Measurements from ENCODE around the gene ZNF200. TPM values are rescaled to one million over a fixed set of nuclear protein-coding genes. Genes with fewer than 3 reads are reported as not detected.
A peak's percentile ranks its signal among the peaks of the same experiment; 100 is the strongest.

The ZNF200 gene
- total and polyA plus RNA-seq, 2 donors (not counting 3 experiments of a cell fraction or from before 2014, with no cell fraction given), result 2.8 to 10.0 TPM

DNA sequence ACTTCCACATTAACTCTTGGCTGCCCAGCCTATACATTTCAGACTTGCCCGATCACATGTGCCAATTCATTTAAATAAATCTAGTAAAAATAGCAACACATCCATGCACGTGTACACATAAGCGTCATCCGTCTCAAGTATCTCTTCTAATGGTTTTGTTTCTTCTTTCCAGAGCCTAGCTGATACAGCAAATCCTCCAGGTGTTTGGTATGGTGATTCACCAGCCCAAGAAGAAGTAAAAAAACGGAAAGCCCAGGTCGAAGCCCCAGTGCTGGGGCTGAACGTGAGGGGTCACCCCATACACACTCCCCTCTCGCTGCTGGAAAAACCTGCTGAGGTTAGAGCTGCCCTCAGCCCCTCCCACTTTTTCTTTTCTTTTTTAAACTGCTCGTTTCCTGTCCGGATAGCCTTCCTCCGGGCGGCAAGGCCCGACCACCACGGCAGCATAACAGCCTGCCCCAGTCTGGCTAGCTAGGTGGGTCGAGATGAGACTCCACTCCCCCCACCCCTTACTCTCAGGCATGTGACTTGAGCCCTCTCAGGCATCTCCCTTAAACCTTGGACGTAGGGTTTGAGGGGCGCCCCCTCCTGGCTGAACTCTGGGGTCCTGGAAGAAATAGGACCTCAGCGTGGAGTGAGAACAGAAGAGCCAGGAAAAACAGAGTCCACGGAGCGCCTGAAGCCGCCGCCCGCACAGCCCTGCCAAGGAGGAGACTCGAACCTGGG, 60.9 kb downstream of the ZNF200 start:
- Histone ChIP-seq H2AFZ (ENCODE audit: low read depth, low read length) (peak overlapping the region; percentile 33), H3K4me2 (ENCODE audit: insufficient read depth, low read length) (peak overlapping the region; percentile 43), H3K27ac (ENCODE audit: insufficient read depth, low read depth, low read length) (no peak overlapping the region), H3K9me3 (replicated peaks; ENCODE audit: control insufficient read depth, insufficient read depth, low read length) (no peaks in the 10 kb centered on the region), H3K36me3 (ENCODE audit: control insufficient read depth in 2 of 2, extremely low read depth in 1 of 2, insufficient read depth in 2 of 2, low read length in 2 of 2) (no peaks in the 10 kb centered on the region), H3K9me1 (replicated peaks; ENCODE audit: control insufficient read depth, extremely low read depth, insufficient read depth, low read length) (no peaks in the 10 kb centered on the region), H3K4me1 (ENCODE audit: control insufficient read depth, extremely low read depth, insufficient read depth, low read length) (peaks cover 22% of the 10 kb centered on the region), H3K27me3 (ENCODE audit: control insufficient read depth in 2 of 2, insufficient read depth in 2 of 2, low read length in 2 of 2) (peaks cover 27 to 31% of the 10 kb centered on the region in 2 experiments), H3K9ac (replicated peaks; ENCODE audit: extremely low read depth, insufficient read depth, low read length) (no peak overlapping the region), H3K4me3 (replicated peaks in 1 of 3; ENCODE audit: insufficient read depth in 1 of 3, low read depth in 1 of 3, low read length in 3 of 3) (no peak overlapping the region), H4K20me1 (replicated peaks; ENCODE audit: control insufficient read depth, extremely low read depth, insufficient read depth, low read length) (no peaks in the 10 kb centered on the region), H3K79me2 (ENCODE audit: control insufficient read depth, insufficient read depth, low read length) (no peaks in the 10 kb centered on the region)
- POLR2A ChIA-PET, result no interaction called here
- DNase-seq (ENCODE audit: low read depth, low spot score), result no peak
- TF ChIP-seq GATA2 (IDR thresholded peaks at IDR 0.05; ENCODE audit: insufficient read depth, insufficient read length, low read depth, low read length) (no peak), MYC (IDR thresholded peaks at IDR 0.05; ENCODE audit: low read depth, low read length) (no peak), POLR2AphosphoS5 (IDR thresholded peaks at IDR 0.05; ENCODE audit: insufficient read depth, low read depth, low read length) (no peak), FOS (IDR thresholded peaks at IDR 0.05; ENCODE audit: borderline replicate concordance, insufficient read depth, low read length) (no peak), POLR2A (IDR thresholded peaks at IDR 0.05; ENCODE audit: low read depth, low read length) (no peak), JUN (IDR thresholded peaks at IDR 0.05; ENCODE audit: borderline replicate concordance, insufficient read depth, insufficient read length, low read depth) (no peak)
- TF ChIP-seq, protein P1, sequence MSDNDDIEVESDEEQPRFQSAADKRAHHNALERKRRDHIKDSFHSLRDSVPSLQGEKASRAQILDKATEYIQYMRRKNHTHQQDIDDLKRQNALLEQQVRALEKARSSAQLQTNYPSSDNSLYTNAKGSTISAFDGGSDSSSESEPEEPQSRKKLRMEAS (IDR thresholded peaks at IDR 0.05; ENCODE audit: insufficient read depth, insufficient read length), result no peak
- TF ChIP-seq, protein P2, sequence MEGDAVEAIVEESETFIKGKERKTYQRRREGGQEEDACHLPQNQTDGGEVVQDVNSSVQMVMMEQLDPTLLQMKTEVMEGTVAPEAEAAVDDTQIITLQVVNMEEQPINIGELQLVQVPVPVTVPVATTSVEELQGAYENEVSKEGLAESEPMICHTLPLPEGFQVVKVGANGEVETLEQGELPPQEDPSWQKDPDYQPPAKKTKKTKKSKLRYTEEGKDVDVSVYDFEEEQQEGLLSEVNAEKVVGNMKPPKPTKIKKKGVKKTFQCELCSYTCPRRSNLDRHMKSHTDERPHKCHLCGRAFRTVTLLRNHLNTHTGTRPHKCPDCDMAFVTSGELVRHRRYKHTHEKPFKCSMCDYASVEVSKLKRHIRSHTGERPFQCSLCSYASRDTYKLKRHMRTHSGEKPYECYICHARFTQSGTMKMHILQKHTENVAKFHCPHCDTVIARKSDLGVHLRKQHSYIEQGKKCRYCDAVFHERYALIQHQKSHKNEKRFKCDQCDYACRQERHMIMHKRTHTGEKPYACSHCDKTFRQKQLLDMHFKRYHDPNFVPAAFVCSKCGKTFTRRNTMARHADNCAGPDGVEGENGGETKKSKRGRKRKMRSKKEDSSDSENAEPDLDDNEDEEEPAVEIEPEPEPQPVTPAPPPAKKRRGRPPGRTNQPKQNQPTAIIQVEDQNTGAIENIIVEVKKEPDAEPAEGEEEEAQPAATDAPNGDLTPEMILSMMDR (IDR thresholded peaks at IDR 0.05; ENCODE audit: extremely low read depth in 1 of 2, insufficient read depth in 1 of 2, low read depth in 1 of 2, low read length in 2 of 2), result peak; percentile 54 to 55
- CTCF ChIA-PET, result interaction anchor here (0.8 to 1.6 kb wide), 3 partner anchors 9 to 24 kb away, joined by 3 to 4 read pairs (median 4); no protein-coding TSS in a partner anchor
- no TSS peak for BruUV-seq (replicated peaks)
- dilution Hi-C loops (cut with MboI; ENCODE audit: extremely low pct_ligation_motif_present, low sequenced_read_pairs) (no loop called here), intact Hi-C loops (cut with micrococcal nuclease) (loop anchor here (1.0 kb wide), 1 partner anchor 22 kb away; no protein-coding TSS in a partner anchor)
- FAIRE-seq, result peak; percentile 55

Other genes starting within 250 kb of the ZNF200 start
- not detected in 2 replicates for gene CLDN9, start 222.2 kb downstream of the ZNF200 start, total RNA-seq
- 0.06 TPM in 1 of 2 replicates, not detected in the other for gene CLDN9, start 222.2 kb downstream of the ZNF200 start, polyA plus RNA-seq
- gene CLDN6, start 217.0 kb downstream of the ZNF200 start, total RNA-seq, result not detected in 2 replicates
- 0.28 and 0.80 TPM in 2 replicates for gene CLDN6, start 217.0 kb downstream of the ZNF200 start, polyA plus RNA-seq
- 162 and 169 TPM in 2 replicates for gene TNFRSF12A, start 214.8 kb downstream of the ZNF200 start, total RNA-seq
- gene TNFRSF12A, start 214.8 kb downstream of the ZNF200 start, polyA plus RNA-seq, result 187 and 248 TPM in 2 replicates
- gene HCFC1R1, start 211.2 kb downstream of the ZNF200 start, total RNA-seq, result 25.8 and 28.7 TPM in 2 replicates
- 49.3 and 64.5 TPM in 2 replicates for gene HCFC1R1, start 211.2 kb downstream of the ZNF200 start, polyA plus RNA-seq
- 23.9 and 24.1 TPM in 2 replicates for gene THOC6, start 211.1 kb downstream of the ZNF200 start, total RNA-seq
- gene THOC6, start 211.1 kb downstream of the ZNF200 start, polyA plus RNA-seq, result 36.9 and 39.3 TPM in 2 replicates
- not detected in 2 replicates for gene BICDL2, start 198.2 kb downstream of the ZNF200 start, total RNA-seq
- not detected in 2 replicates for gene BICDL2, start 198.2 kb downstream of the ZNF200 start, polyA plus RNA-seq
- gene MMP25, start 188.6 kb downstream of the ZNF200 start, total RNA-seq, result 0.21 and 0.35 TPM in 2 replicates
- gene MMP25, start 188.6 kb downstream of the ZNF200 start, polyA plus RNA-seq, result 0.08 and 0.13 TPM in 2 replicates
- gene IL32, start 169.5 kb downstream of the ZNF200 start, total RNA-seq, result 55.7 and 127 TPM in 2 replicates
- 336 and 493 TPM in 2 replicates for gene IL32, start 169.5 kb downstream of the ZNF200 start, polyA plus RNA-seq
- gene ZSCAN10, start 135.9 kb downstream of the ZNF200 start, total RNA-seq, result not detected in 2 replicates
- 0.08 TPM in 1 of 2 replicates, not detected in the other for gene ZSCAN10, start 135.9 kb downstream of the ZNF200 start, polyA plus RNA-seq
- 15.5 and 18.5 TPM in 2 replicates for gene ZNF205, start 122.6 kb downstream of the ZNF200 start, total RNA-seq
- gene ZNF205, start 122.6 kb downstream of the ZNF200 start, polyA plus RNA-seq, result 19.0 and 30.1 TPM in 2 replicates
- 8.0 and 9.8 TPM in 2 replicates for gene ZNF213, start 100.1 kb downstream of the ZNF200 start, total RNA-seq
- gene ZNF213, start 100.1 kb downstream of the ZNF200 start, polyA plus RNA-seq, result 1.8 and 2.0 TPM in 2 replicates
- not detected in 2 replicates for gene OR1F1, start 47.0 kb downstream of the ZNF200 start, total RNA-seq
- 0.17 and 0.25 TPM in 2 replicates for gene OR1F1, start 47.0 kb downstream of the ZNF200 start, polyA plus RNA-seq
- gene MEFV, start 21.5 kb upstream of the ZNF200 start, total RNA-seq, result not detected in 2 replicates
- not detected in 2 replicates for gene MEFV, start 21.5 kb upstream of the ZNF200 start, polyA plus RNA-seq
- gene ZNF263, start 48.3 kb upstream of the ZNF200 start, total RNA-seq, result 20.8 and 22.7 TPM in 2 replicates
- gene ZNF263, start 48.3 kb upstream of the ZNF200 start, polyA plus RNA-seq, result 10.9 TPM in 2 replicates
- gene TIGD7, start 70.3 kb upstream of the ZNF200 start, total RNA-seq, result 3.3 and 3.5 TPM in 2 replicates
- 1.1 TPM in 2 replicates for gene TIGD7, start 70.3 kb upstream of the ZNF200 start, polyA plus RNA-seq
- gene ZNF75A, start 70.3 kb upstream of the ZNF200 start, total RNA-seq, result 28.0 and 28.4 TPM in 2 replicates
- 6.4 and 8.3 TPM in 2 replicates for gene ZNF75A, start 70.3 kb upstream of the ZNF200 start, polyA plus RNA-seq
- gene OR2C1, start 120.7 kb upstream of the ZNF200 start, total RNA-seq, result not detected in 2 replicates
- not detected in 2 replicates for gene OR2C1, start 120.7 kb upstream of the ZNF200 start, polyA plus RNA-seq
- 10.9 and 13.1 TPM in 2 replicates for gene ZSCAN32, start 165.8 kb upstream of the ZNF200 start, total RNA-seq
- 8.0 and 9.2 TPM in 2 replicates for gene ZSCAN32, start 165.8 kb upstream of the ZNF200 start, polyA plus RNA-seq
- gene ZNF174, start 166.1 kb upstream of the ZNF200 start, total RNA-seq, result 7.4 and 9.1 TPM in 2 replicates
- 7.1 and 7.5 TPM in 2 replicates for gene ZNF174, start 166.1 kb upstream of the ZNF200 start, polyA plus RNA-seq
- gene ZNF597, start 208.3 kb upstream of the ZNF200 start, total RNA-seq, result 1.4 and 1.9 TPM in 2 replicates
- gene ZNF597, start 208.3 kb upstream of the ZNF200 start, polyA plus RNA-seq, result 0.72 and 0.75 TPM in 2 replicates
- gene NAA60, start 208.5 kb upstream of the ZNF200 start, total RNA-seq, result 42.9 and 45.7 TPM in 2 replicates
- gene NAA60, start 208.5 kb upstream of the ZNF200 start, polyA plus RNA-seq, result 22.1 and 24.0 TPM in 2 replicates

Measured in endothelial cell of umbilical vein (primary cell).